HepG2 (cell line): Measurements from ENCODE around the gene KLHL17. TPM values are rescaled to one million over a fixed set of nuclear protein-coding genes. Genes with fewer than 3 reads are reported as not detected.

Experiments used
- BCL3 ChIP-seq: sonication (generic); formaldehyde crosslinking; IDR thresholded peaks from 2 replicates; pipeline ENCODE4 v1.5.1; 2020; ENCODE audit warnings: mild to moderate bottlenecking, missing genetic modification reagents, moderate library complexity
- CREM ChIP-seq, 2 experiments: sonication (generic) in 1 of 2; formaldehyde crosslinking in 1 of 2; IDR thresholded peaks; 2 replicates each; pipeline versions ENCODE4 v1.4.0 to v1.6.1; 2016 to 2020; ENCODE audit warnings: antibody characterized with exemption in 1 of 2, mild to moderate bottlenecking in 1 of 2, missing genetic modification reagents in 1 of 2
- E2F2 ChIP-seq: sonication (generic); formaldehyde crosslinking; IDR thresholded peaks from 2 replicates; pipeline ENCODE4 v1.4.0; 2020; ENCODE audit warnings: missing genetic modification reagents, borderline replicate concordance
- GPN1 ChIP-seq: sonication (generic); formaldehyde crosslinking; IDR thresholded peaks from 2 replicates; pipeline ENCODE4 v1.5.1; 2020; ENCODE audit warnings: missing genetic modification reagents, borderline replicate concordance
- MAF1 ChIP-seq: sonication (generic); formaldehyde crosslinking; IDR thresholded peaks from 2 replicates; pipeline ENCODE4 v1.5.0; 2020; ENCODE audit warnings: missing genetic modification reagents, borderline replicate concordance
- PRDM15 ChIP-seq: sonication (generic); formaldehyde crosslinking; IDR thresholded peaks from 2 replicates; pipeline ENCODE4 v1.4.0; 2020; ENCODE audit warnings: missing genetic modification reagents
- RORA ChIP-seq: sonication (generic); formaldehyde crosslinking; IDR thresholded peaks from 2 replicates; pipeline ENCODE4 v1.5.0; 2020; ENCODE audit warnings: mild to moderate bottlenecking, missing genetic modification reagents, moderate library complexity
- TCF12 ChIP-seq, 2 experiments: fragments of 450-650 bp in 1 of 2; sonication (generic) in 1 of 2; formaldehyde crosslinking in 1 of 2; IDR thresholded peaks; 2 replicates each; pipeline versions ENCODE4 v1.6.1 to v1.8.0; 2017 to 2022; ENCODE audit warnings: antibody characterized with exemption in 1 of 2, mild to moderate bottlenecking in 1 of 2, missing genetic modification reagents in 1 of 2, moderate library complexity in 1 of 2
- YEATS4 ChIP-seq: sonication (generic); formaldehyde crosslinking; IDR thresholded peaks from 2 replicates; pipeline ENCODE4 v1.4.0; 2020; ENCODE audit warnings: missing genetic modification reagents, borderline replicate concordance
- ZBTB43 ChIP-seq: sonication (generic); formaldehyde crosslinking; conservative IDR thresholded peaks from 2 replicates; pipeline ENCODE4 v1.4.0; 2020; ENCODE audit warnings: missing genetic modification reagents
- ZNF512B ChIP-seq: sonication (generic); formaldehyde crosslinking; IDR thresholded peaks from 2 replicates; pipeline ENCODE4 v1.5.1; 2020; ENCODE audit warnings: missing genetic modification reagents, mild to moderate bottlenecking, borderline replicate concordance
- ZNF567 ChIP-seq: sonication (generic); formaldehyde crosslinking; IDR thresholded peaks from 2 replicates; pipeline ENCODE4 v1.8.1; 2023; ENCODE audit warnings: mild to moderate bottlenecking, missing genetic modification reagents, borderline replicate concordance
- ZNF644 ChIP-seq: IDR thresholded peaks from 2 replicates; pipeline ENCODE4 v1.6.1; 2016; ENCODE audit warnings: low read depth
- ZNF781 ChIP-seq: sonication (generic); formaldehyde crosslinking; IDR thresholded peaks from 2 replicates; pipeline ENCODE4 v1.5.1; 2020; ENCODE audit warnings: borderline replicate concordance, mild to moderate bottlenecking, missing genetic modification reagents; ENCODE audit errors: not compliant biosample characterization
- polyA plus RNA-seq, 8 experiments: library from polyadenylated mRNA; depleted of rRNA in 3 of 8; stranded (reverse) in 7 of 8; unstranded in 1 of 8; fragments of >200 nt; fragmentation: Illumina TruSeq in 4 of 8; extraction: Trizol in 4 of 8; gene quantifications; 2 replicates each; pipeline versions ENCODE4 v1.2.1 to v1.2.3, GENCODE V29; 2011 to 2016; ENCODE audit warnings: low read depth in 4 of 8, missing spikeins in 1 of 8, mixed read lengths in 1 of 8; ENCODE audit not compliant: insufficient read depth in 1 of 8
- total RNA-seq, 5 experiments: library from RNA; depleted of rRNA; stranded (reverse); fragments of >200 nt; fragmentation: Illumina TruSeq; extraction: Trizol; gene quantifications; 2 replicates each; pipeline ENCODE4 v1.2.3, GENCODE V29; 2016; ENCODE audit warnings: low read depth in 1 of 5

KLHL17 gene
- total and polyA plus RNA-seq, 2 of the 13 experiments (the other 11 are each of a cell fraction or from before 2014, with no cell fraction given), result 9.3 to 24.7 TPM

DNA sequence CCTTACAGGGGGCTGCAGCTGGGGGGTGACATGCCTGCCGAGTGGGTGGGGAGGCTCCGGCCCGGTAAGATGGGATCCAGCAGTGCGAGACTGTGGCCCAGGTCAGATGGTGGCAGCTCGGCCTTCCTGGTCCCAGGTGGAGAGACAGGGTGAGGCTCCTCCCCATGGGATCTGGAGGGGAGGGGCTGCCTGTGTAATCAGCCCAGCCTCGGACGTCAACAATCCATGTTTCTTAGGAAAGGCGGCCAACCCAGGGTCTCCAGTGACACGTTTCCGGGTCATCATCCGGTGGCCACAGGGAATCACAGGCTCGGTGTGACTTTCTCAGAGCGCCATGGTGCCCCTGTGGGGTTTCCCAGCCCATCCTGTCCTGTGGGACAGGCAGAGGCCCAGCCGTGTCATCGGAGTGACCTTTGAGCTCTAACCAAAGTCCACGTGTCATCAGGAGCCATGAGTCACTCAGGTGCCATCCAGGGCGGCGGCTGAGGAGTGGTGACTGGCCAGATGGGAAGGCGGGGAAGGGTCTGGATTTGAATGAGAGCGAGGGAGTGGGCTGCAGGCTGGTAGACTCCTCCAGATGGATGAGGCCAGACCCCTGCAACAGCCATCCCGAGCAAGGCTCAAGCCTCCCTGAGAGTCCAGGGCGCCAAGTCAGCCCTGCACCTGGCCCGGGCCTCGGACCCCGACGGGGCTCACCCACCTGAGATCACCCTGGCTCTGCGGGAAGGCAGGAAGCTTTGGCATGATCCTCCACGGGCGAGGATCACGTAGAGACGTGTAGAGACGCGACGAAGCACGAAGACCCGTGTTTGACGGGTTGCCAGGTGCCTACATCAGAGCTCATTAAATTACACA is 46.1 kb downstream of the KLHL17 start (continued):
- peak; percentile 55; the same call in 1 of the 2 replicates for TF ChIP-seq PRDM15
- TF ChIP-seq YEATS4 (CRISPR knock-in tag), result peak; percentile 95
- no peak for TF ChIP-seq RORA
- TF ChIP-seq E2F2 (CRISPR knock-in tag), result 0 out of 2 replicates have a peak, but pooled peaks have one; percentile 61
- TF ChIP-seq CREM (IDR thresholded peaks at IDR 0.05), result peak; percentile 92
- TF ChIP-seq CREM (CRISPR knock-in tag; IDR thresholded peaks at IDR 0.05), result no peak
- TF ChIP-seq BCL3, result no peak; the same call in 1 of the 2 replicates
- no peak for TF ChIP-seq GPN1
- TF ChIP-seq ZNF512B (CRISPR knock-in tag), result no peak
- peak; percentile 40; the same call in 1 of the 2 replicates for TF ChIP-seq ZNF567 (CRISPR knock-in tag)
- TF ChIP-seq ZBTB43, result peak; percentile 77
- TF ChIP-seq MAF1 (CRISPR knock-in tag), result 0 out of 2 replicates have a peak, but pooled peaks have one; percentile 47
- peak; percentile 90 for TF ChIP-seq ZNF644 (CRISPR knock-in tag)
- no peak for TF ChIP-seq TCF12 (IDR thresholded peaks at IDR 0.05)
- no peak; the same call in 1 of the 2 replicates for TF ChIP-seq TCF12 (CRISPR knock-in tag; IDR thresholded peaks at IDR 0.05)
- TF ChIP-seq ZNF781 (CRISPR knock-in tag), result peak; percentile 44
